NCI-H82 (cell line): ENCODE measurements around the gene CELSR1.
"Not testable (repeated sequence)": the region's sequence is repeated elsewhere in the genome, so short reads cannot be mapped to it uniquely, and the experiment has no call there.

Experiments
- DNase-seq: peaks from one replicate; lab custom pipeline; 2025; lab: John Stamatoyannopoulos, UW

CELSR1 gene

DNA sequence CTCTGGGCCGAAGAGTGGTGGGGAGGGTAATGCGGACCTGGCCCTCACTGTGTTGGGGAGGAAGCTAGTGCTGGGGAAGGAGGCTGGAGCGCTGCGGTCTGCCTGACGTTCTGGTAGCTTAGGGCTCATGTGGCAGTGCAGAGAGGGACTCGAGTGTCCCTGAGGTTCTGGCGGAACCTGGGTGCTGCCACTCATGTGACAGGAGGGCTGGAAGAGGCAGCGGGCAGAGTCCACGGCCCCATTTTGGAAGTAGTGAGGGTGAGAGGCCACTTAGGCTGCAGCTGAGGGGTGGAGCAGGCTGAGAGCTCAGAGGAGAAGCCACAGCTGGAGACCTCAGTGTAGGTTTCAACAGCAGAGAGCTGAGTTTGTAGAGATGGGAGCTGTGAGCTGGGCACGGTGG, 218.1 kb downstream of the CELSR1 start:
- no peak for DNase-seq

GRCh38 chr22:46318576-46318975, 218.8 kb downstream of the CELSR1 start:
- no peak for DNase-seq

DNA sequence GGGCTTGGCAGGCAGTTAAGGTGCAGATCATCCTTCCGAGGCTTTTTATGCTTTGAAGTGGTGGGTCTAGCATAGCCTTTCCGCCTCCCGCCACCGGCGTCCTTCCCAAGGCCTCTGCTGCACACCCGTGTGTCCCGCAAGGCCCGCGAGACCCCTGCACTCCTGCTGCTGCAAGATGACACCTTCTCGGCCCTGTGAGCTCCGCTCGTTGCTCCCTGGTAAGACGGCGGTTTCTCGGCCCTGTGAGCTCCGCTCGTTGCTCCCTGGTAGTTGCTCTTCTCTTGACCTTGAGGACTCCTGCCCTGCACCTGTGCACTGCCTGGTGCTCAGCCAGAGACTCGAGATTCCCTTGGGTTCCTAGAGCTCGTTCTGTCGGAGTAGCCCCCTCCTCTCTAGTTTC, 219.8 kb downstream of the CELSR1 start:
- no peak for DNase-seq

- no peak for DNase-seq
Observed at GRCh38 chr22:46315976-46316375, 221.4 kb downstream of the CELSR1 start.

DNA sequence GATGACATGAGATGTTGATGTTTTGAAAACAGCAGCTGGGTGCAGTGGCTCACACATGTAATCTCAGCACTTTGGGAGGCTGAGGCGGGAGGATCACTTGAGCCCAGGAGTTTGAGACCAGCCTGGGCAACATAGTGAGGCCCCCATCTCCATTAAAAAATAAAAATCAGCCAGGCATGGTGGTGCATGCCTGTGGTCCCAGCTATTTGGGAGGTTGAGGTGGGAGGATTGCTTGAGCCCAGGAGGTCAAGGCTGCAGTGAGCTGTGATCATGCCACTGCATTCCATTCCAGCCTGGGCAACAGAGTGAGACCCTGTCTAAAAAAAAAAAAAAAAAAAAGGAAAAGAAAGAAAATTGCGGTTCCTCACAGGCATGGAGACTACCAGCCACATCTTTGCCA, 224.6 kb downstream of the CELSR1 start:
- not testable (repeated sequence) for DNase-seq

- no peak for DNase-seq
Observed at GRCh38 chr22:46312056-46312455, 225.4 kb downstream of the CELSR1 start.
